IPS-20b (cell line): ENCODE results near the gene SLC39A7.

Source experiments
- H3K27ac ChIP-seq: one replicate; pipeline ENCODE4 v1.5.1; 2013; ENCODE audit warnings: low read length
- H3K27me3 ChIP-seq: 2 replicates; pipeline ENCODE4 v1.6.1; 2013; ENCODE audit warnings: mild to moderate bottlenecking, low read length, inconsistent platforms; ENCODE audit not compliant: insufficient read depth
- H3K36me3 ChIP-seq: 2 replicates; pipeline ENCODE4 v1.6.1; 2013; ENCODE audit warnings: low read depth, mild to moderate bottlenecking, inconsistent platforms, low read length, moderate library complexity; ENCODE audit not compliant: insufficient read depth
- H3K4me1 ChIP-seq: 2 replicates; pipeline ENCODE4 v1.6.1; 2013; ENCODE audit warnings: mild to moderate bottlenecking, control low read depth, inconsistent platforms, low read length, moderate library complexity; ENCODE audit not compliant: insufficient read depth
- H3K4me3 ChIP-seq: 2 replicates; pipeline ENCODE4 v1.5.1; 2013; ENCODE audit warnings: mild to moderate bottlenecking, low read length, inconsistent platforms
- H3K9ac ChIP-seq: 2 replicates; pipeline ENCODE4 v1.6.1; 2013; ENCODE audit warnings: low read depth, mild to moderate bottlenecking, inconsistent platforms, low read length, moderate library complexity
- H3K9me3 ChIP-seq: 2 replicates; pipeline ENCODE4 v1.6.1; 2013; ENCODE audit warnings: mild to moderate bottlenecking, low read depth, low read length, inconsistent platforms; ENCODE audit not compliant: insufficient read depth

SLC39A7 gene

GRCh38 chr6:33164665-33165373 is 35.8 kb upstream of the SLC39A7 start:
- Histone ChIP-seq H3K9me3 (no peaks in the 10 kb centered on the region), H3K36me3 (no peaks in the 10 kb centered on the region), H3K27me3 (peaks cover 19% of the 10 kb centered on the region), H3K9ac (no peak overlapping the region), H3K4me3 (no peak overlapping the region), H3K27ac (no peak overlapping the region), H3K4me1 (no peaks in the 10 kb centered on the region)

GRCh38 chr6:33165581-33166258 is 34.9 kb upstream of the SLC39A7 start:
- Histone ChIP-seq H3K9me3 (no peaks in the 10 kb centered on the region), H3K36me3 (no peaks in the 10 kb centered on the region), H3K27ac (no peak overlapping the region), H3K27me3 (peaks cover 19% of the 10 kb centered on the region), H3K4me3 (no peak overlapping the region), H3K9ac (no peak overlapping the region), H3K4me1 (no peaks in the 10 kb centered on the region)

GRCh38 chr6:33166363-33166762 is 34.3 kb upstream of the SLC39A7 start:
- H3K4me3 ChIP-seq, result no peak overlapping the region
- H3K36me3 ChIP-seq, result no peaks in the 10 kb centered on the region
- no peaks in the 10 kb centered on the region for H3K4me1 ChIP-seq

GRCh38 chr6:33166811-33167210 is 33.9 kb upstream of the SLC39A7 start:
- Histone ChIP-seq H3K4me1 (no peaks in the 10 kb centered on the region), H3K36me3 (no peaks in the 10 kb centered on the region), H3K4me3 (no peak overlapping the region), H3K9ac (no peak overlapping the region), H3K27ac (no peak overlapping the region), H3K27me3 (peaks cover 10% of the 10 kb centered on the region), H3K9me3 (no peaks in the 10 kb centered on the region)

More at GRCh38 chr6:33166363-33166762, 34.3 kb upstream of the SLC39A7 start:
- peaks cover 13% of the 10 kb centered on the region for H3K27me3 ChIP-seq
- no peak overlapping the region for H3K9ac ChIP-seq
- H3K27ac ChIP-seq, result no peak overlapping the region
- no peaks in the 10 kb centered on the region for H3K9me3 ChIP-seq

- Histone ChIP-seq H3K4me3 (no peak overlapping the region), H3K9ac (no peak overlapping the region), H3K27me3 (peaks cover 2% of the 10 kb centered on the region), H3K36me3 (no peaks in the 10 kb centered on the region), H3K9me3 (no peaks in the 10 kb centered on the region), H3K4me1 (no peaks in the 10 kb centered on the region; the same call in 1 of the 2 replicates), H3K27ac (no peak overlapping the region)
Measured at GRCh38 chr6:33167374-33168283, 33.0 kb upstream of the SLC39A7 start.

- no peak overlapping the region for H3K4me3 ChIP-seq
- H3K27me3 ChIP-seq, result no peaks in the 10 kb centered on the region
- H3K9me3 ChIP-seq, result no peaks in the 10 kb centered on the region
- H3K4me1 ChIP-seq, result no peaks in the 10 kb centered on the region; the same call in 1 of the 2 replicates
- H3K9ac ChIP-seq, result no peak overlapping the region
- H3K36me3 ChIP-seq, result no peaks in the 10 kb centered on the region
- no peak overlapping the region for H3K27ac ChIP-seq
Measured at GRCh38 chr6:33168284-33168601, 32.4 kb upstream of the SLC39A7 start.

- H3K27me3 ChIP-seq, result no peaks in the 10 kb centered on the region
- H3K9ac ChIP-seq, result no peak overlapping the region
- H3K27ac ChIP-seq, result no peak overlapping the region
- no peaks in the 10 kb centered on the region for H3K9me3 ChIP-seq
- H3K36me3 ChIP-seq, result no peaks in the 10 kb centered on the region
- no peaks in the 10 kb centered on the region; the same call in 1 of the 2 replicates for H3K4me1 ChIP-seq
- no peak overlapping the region for H3K4me3 ChIP-seq
Measured at GRCh38 chr6:33168639-33169038, 32.0 kb upstream of the SLC39A7 start.

GRCh38 chr6:33169291-33170175 is 31.1 kb upstream of the SLC39A7 start:
- H3K4me3 ChIP-seq, result no peak overlapping the region
- no peak overlapping the region for H3K27ac ChIP-seq
- H3K36me3 ChIP-seq, result no peaks in the 10 kb centered on the region
- H3K9me3 ChIP-seq, result no peaks in the 10 kb centered on the region
- H3K9ac ChIP-seq, result no peak overlapping the region
- no peaks in the 10 kb centered on the region for H3K27me3 ChIP-seq
- no peaks in the 10 kb centered on the region; the same call in 1 of the 2 replicates for H3K4me1 ChIP-seq

GRCh38 chr6:33170176-33171015 is 30.3 kb upstream of the SLC39A7 start:
- no peak overlapping the region for H3K4me3 ChIP-seq
- no peaks in the 10 kb centered on the region; the same call in 1 of the 2 replicates for H3K4me1 ChIP-seq
- H3K27ac ChIP-seq, result no peak overlapping the region
- H3K9me3 ChIP-seq, result no peaks in the 10 kb centered on the region
- no peak overlapping the region for H3K9ac ChIP-seq
- H3K36me3 ChIP-seq, result no peaks in the 10 kb centered on the region
- H3K27me3 ChIP-seq, result no peaks in the 10 kb centered on the region

- Histone ChIP-seq H3K4me1 (no peaks in the 10 kb centered on the region; the same call in 1 of the 2 replicates), H3K4me3 (no peak overlapping the region), H3K9ac (no peak overlapping the region), H3K9me3 (no peaks in the 10 kb centered on the region), H3K36me3 (no peaks in the 10 kb centered on the region), H3K27ac (no peak overlapping the region), H3K27me3 (no peaks in the 10 kb centered on the region)
Measured at GRCh38 chr6:33171016-33171879, 29.4 kb upstream of the SLC39A7 start.
